Hypothalamus (tissue), 51 donors: Measurements from ENCODE around the gene WASL.
"Not testable (repeated sequence)": the region's sequence is repeated elsewhere in the genome, so short reads cannot be mapped to it uniquely, and the experiment has no call there.

Source experiments
- DNase-seq, 51 donors: peaks; one replicate each; lab custom pipeline; 2025; lab: John Stamatoyannopoulos, UW

Gene WASL

GRCh38 chr7:123737168-123737674 lies 11.6 kb downstream of the WASL start:
- not testable (repeated sequence) for DNase-seq

- DNase-seq = no peak
Observed at GRCh38 chr7:123735539-123735938, 13.3 kb downstream of the WASL start.

GRCh38 chr7:123734498-123734897 lies 14.3 kb downstream of the WASL start:
- no peak for DNase-seq

DNA sequence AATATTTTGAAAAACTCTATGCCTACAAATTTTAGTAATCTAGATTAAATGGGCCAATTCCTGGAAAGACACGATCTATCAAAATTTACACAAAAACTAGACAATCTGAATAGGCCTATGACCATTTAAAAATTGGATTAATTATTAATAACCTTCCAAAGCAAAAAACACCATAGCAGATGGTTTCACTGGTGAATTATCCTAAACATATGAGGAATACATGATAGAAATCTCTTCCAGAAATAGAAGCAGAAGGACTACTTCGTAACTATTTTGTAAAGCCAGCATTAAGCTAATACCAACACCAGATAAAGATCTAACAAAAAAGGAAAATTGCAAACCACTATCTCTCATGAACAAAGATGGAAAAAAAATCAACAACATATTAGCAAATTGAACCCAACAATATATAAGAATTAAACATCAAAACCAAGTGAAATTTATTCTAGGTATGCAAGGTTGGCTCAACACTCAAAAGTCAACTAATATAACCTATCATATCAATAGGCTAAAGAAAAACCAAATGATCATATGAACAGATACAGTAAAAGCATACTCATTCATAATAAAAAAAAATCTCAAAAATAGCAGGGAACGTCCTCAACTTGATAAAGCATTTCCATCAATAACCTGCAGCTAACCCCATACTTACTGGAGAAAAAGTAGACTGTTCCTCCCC lies 16.3 kb downstream of the WASL start:
- DNase-seq = no peak

DNA sequence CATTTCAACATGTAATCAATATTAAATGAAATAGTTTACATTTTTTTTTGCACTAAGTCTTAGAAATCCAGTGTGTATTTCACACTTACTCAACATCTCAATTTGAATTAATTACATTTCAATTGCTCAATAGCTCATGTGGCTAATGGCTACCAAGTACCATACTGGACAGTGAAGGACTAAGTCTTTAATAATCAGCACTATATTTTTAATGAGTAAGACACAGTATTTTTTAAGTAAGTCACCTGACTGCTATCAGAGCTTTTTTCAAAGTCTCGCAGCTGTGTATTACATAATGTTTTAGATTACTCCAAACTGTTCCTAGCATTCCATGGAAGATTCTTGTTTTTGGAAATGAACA lies 19.6 kb downstream of the WASL start:
- no peak for DNase-seq

DNA sequence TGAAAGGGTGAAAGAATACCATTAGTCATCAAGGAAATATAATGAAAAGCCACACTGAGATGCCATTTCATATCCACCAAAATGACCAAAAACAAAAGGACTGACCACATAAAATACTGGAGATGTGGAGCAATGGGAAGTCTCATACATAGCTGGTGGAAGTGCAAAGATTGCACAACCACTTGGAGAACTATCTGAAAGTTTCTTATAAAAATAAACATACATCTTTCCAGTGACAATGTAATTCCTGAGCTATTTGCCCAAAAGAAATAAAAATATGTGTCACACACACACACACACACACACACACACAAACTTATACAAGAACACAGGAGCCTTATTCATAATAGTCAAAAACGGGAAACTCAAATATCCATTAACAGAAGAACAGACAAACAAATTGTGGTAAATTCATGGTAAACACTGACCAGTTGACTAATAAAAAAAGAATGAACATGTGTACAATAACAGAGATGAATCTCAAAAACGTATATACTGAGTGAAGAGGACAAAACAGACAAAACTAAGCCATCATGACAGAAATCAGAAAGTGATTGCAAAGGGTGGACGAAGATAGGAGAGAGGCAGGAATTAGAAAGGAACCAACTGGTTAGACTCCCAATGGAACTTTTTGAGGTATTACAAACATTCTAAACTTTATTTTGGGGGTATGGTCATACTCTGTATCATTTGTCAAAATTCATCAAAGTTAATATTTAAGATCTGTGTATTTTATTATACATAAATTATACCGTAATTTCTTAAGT lies 21.5 kb downstream of the WASL start:
- DNase-seq = no peak

GRCh38 chr7:123725586-123726171 lies 23.1 kb downstream of the WASL start:
- no peak for DNase-seq

DNA sequence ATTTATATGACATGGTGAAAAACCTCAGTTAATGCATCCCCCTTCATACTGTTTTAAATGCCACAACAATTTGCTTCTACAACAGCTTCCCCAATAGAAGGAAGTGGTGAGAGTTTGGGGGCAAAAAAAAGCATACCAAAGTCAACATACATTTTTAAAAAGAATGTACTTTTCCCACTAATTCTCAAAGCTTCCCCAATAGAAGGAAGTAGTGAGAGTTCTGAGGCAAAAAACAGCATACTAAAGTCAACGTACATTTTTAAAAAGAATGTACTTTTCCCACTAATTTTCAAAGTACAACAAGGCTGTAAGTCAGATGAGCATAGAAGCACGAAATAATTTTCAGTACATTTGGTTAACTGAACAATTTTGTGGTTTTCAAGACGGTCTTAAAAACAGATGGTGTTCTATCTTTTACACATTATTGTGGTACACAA lies 24.0 kb downstream of the WASL start:
- no peak for DNase-seq

GRCh38 chr7:123723913-123724312 lies 24.9 kb downstream of the WASL start:
- no peak for DNase-seq

GRCh38 chr7:123720527-123720926 lies 28.3 kb downstream of the WASL start:
- peak in 1 of 51 donors; percentile 0 for DNase-seq

GRCh38 chr7:123719197-123719721 lies 29.5 kb downstream of the WASL start:
- DNase-seq = no peak

DNA sequence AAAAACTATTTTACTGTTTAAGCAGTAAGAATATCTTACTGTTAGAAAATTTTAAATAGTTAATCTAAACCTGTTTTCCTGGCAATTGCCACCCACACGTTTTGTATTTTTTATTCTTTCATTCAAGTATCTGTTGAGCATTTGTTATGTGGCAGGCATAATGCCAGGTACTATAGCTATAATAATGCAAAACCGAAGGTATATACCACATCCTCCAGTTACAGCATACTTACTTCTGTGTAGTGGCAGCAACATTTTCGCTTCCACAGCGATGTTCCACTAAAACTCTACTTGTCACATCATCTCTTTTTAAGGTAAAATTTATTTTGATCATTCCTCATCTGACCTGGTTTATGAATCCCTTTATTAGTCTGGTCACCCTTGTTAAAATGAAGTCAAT lies 30.0 kb downstream of the WASL start:
- DNase-seq = no peak

- no peak for DNase-seq
Observed at GRCh38 chr7:123717689-123718088, 31.1 kb downstream of the WASL start.

- no peak for DNase-seq
Observed at GRCh38 chr7:123716877-123717276, 31.9 kb downstream of the WASL start.

DNA sequence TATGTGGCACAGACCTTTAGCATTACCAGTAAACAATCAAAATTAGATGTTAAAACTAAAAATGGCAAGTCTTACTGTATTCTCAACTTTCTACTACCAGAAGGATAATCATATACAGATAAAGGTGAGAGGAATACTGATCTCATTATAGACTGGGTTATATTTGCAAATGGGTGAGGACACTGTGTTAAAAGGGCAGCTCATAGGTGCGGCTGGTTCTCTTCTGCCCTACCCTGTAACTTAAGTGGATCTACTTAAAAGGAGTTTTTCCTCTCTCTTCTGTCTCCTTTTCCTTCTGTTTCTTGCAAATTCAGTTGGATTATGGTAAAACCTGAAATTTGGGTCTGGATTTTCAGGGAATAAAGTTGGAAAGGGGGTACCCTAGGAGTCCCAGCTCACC lies 33.0 kb downstream of the WASL start:
- DNase-seq = no peak

DNA sequence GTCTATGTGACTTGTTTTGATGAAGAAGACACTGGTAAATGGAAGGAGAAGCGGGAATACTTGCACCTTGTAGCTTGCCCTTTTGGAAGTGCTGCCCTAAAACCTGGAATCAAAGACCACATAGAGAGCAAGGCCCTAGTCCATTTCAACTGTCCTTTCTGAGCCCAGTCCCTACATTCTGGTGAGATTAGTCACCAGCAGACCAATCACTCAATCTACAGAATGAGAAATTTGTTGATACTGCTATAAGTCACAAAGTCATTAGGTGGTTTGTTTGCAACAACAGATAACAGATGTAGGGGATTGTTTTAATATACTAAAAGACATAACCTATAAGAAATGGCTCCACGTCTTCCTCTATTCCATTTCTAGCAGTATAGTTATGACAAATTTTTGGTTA lies 33.6 kb downstream of the WASL start:
- no peak for DNase-seq

DNA sequence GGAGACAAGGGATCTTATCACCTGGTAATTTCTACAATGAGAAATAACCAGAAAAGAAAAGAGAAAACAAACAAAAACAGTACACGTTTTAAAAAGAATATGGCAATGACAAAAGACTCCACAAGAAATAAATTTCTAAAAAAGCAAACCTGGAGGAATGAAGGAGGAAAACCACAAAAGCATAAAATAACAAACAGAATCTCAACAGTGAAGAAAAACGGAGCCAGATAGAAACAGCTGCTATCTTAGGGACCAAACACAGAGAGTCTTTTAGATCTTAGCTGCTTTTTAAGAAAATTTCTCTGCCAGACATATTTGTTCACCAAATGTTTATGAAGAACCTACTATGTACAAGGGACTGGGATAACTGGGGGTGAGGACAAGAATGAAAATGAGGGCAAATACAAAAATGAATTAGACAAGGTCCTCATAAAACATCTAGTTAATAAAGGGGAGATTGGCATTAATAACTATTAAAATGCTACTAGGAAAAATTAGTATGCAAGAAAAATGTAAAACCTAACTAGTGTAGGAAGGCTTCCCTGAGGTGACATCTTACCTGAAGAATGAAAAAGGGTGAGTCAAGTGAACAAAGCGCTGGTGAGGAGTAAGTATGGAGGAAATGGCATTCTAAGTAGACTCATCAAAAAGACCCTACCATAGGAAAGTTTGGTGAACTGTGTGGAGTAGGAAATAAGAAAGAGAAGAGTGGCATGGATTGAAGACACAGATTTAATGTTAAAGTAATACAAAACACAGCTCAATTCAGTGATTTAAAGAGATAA lies 34.3 kb downstream of the WASL start:
- no peak for DNase-seq

DNA sequence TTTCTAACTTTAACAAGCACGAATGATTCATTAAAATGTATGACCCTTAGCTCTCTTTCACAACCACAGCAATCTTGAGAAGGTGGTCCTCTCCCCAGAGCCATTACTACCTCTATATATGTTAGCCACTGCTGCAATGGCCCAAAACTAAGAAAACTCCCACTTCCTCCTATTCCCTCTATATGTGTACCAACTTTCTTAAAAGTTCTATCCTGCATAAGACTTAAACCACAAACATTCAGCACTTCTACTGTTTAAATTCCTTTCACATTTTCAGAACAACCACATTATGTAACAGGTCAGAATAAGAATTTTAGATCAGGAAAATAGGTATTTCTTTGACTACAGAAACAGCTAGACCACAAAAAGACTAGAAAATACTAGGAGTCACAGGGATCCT lies 36.2 kb downstream of the WASL start:
- DNase-seq = no peak

DNA sequence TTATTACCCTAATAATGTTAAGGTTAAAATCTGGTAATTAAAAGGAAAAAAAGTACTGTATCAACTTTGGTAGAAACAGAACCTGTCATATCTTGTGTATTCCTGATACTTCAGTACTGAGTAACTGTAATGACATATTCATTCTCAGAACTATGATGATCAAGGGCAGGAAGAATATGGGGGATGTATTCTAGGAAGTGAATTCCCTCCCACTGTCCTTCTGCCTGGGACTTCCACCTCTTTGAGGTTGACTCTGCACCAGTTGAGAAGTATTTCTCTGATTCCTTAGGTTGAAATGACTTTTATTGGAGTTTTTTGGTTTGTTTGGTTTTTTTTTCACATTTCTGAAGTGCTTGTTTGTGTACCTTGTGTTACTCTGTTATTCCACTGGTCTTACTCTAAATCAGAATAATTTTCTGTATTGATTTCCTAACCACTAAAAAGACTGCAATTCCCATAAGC lies 36.9 kb downstream of the WASL start:
- no peak for DNase-seq

DNA sequence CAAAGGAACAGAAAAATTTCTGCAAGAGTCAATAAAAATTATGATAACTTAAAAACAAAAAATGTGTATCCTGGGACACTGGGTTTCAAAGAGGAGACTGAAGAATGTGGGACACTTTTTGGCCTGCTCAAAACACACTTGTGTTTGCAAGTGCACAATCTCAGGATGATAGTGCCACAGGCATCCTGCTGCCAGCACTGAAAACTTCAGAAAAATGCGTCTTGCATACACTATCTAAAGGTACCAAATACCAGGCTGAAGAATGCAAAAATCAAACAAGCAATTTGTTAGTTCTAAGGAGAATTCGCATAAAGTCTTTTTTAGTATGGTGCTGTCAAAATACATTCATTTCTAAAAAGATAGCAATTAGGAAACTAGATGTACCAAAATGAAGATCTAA lies 38.1 kb downstream of the WASL start:
- no peak for DNase-seq

DNA sequence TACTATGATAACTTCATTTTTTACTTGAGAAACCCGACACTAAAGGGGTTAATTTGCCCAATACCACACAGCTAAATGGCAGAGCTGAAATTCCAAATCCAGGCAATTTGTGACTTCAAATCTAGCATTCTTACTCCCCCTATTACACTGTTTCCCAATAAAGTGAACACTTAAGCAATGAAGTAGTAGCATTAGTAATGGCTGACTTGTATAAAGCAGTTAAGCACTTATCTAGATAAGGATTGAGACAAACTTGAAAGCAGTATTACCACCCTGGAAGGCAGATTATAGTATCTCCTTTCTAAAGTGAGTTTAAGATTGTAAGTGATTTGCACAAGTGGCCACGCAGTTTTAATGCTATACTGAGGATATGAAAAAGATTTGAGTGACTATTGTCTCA lies 39.3 kb downstream of the WASL start:
- no peak for DNase-seq
